Measurements from ENCODE around the gene TNFRSF1B. TPM values are rescaled to one million over a fixed set of nuclear protein-coding genes. Genes with fewer than 3 reads are reported as not detected.
A peak's percentile ranks its signal among the peaks of the same experiment; 100 is the strongest.

Gene TNFRSF1B
- total and polyA plus RNA-seq, 9 of the 15 experiments (the other 6 are each of a cell fraction or from before 2014, with no cell fraction given), result 8.8 to 91.3 (median 36.0) TPM

GRCh38 chr1:12180315-12180714, 13.5 kb downstream of the TNFRSF1B start:
- peaks cover 4% of the 10 kb centered on the region for H3K9me1 ChIP-seq (ENCODE audit: control insufficient read depth, insufficient read depth, low read length)

GRCh38 chr1:12180903-12181302, 14.1 kb downstream of the TNFRSF1B start:
- BruUV-seq (replicated peaks), result no TSS peak
- WGBS (ENCODE audit: insufficient coverage, low coverage, missing lambda C conversion rate), result 81% methylated on average over 7 of the region's 7 CpGs

More at GRCh38 chr1:12180315-12180714, 13.5 kb downstream of the TNFRSF1B start:
- Histone ChIP-seq H4K20me1 (replicated peaks; ENCODE audit: control insufficient read depth, insufficient read depth, low read length) (peaks cover 39% of the 10 kb centered on the region), H3K79me2 (ENCODE audit: control insufficient read depth, insufficient read depth, low read length) (peaks cover 24% of the 10 kb centered on the region), H3K27ac (ENCODE audit: extremely low read depth, low read depth, low read length) (no peak overlapping the region), H3K4me1 (replicated peaks in 1 of 2; ENCODE audit: control insufficient read depth in 2 of 2, insufficient read depth in 2 of 2, low read length in 2 of 2) (peaks cover 13 to 42% of the 10 kb centered on the region in 2 experiments), H3K9ac (ENCODE audit: insufficient read depth in 1 of 2, low read depth in 2 of 2, low read length in 2 of 2) (peak overlapping the region in 1 of 2 experiments; percentile 31; a peak in 1 of 4 replicates), H3K36me3 (ENCODE audit: control insufficient read depth, insufficient read depth, low read length) (peaks cover 21% of the 10 kb centered on the region; the same call in 2 of the 3 replicates), H3K9me3 (replicated peaks; ENCODE audit: control insufficient read depth, insufficient read depth, low read depth, low read length) (no peaks in the 10 kb centered on the region), H2AFZ (ENCODE audit: low read depth, low read length) (no peak overlapping the region), H3K27me3 (ENCODE audit: control insufficient read depth in 2 of 2, insufficient read depth in 2 of 2, low read length in 2 of 2) (no peaks in the 10 kb centered on the region), H3K4me3 (no peak overlapping the region), H3K4me2 (ENCODE audit: insufficient read depth, low read length) (no peak overlapping the region)
- ChIA-PET POLR2A (interaction anchor here (0.7 to 3.1 kb wide), 3 partner anchors 12 to 38 kb away, joined by 3 to 18 read pairs (median 3); no protein-coding TSS in a partner anchor), CTCF (ENCODE audit: low intra/inter-chr PET ratio) (no interaction called here)
- TF ChIP-seq RAD21 (CRISPR knock-in tag; conservative IDR thresholded peaks at IDR 0.05 in 1 of 2, IDR thresholded peaks at IDR 0.05 in 1 of 2) (no peak), CEBPB (tag; IDR thresholded peaks at IDR 0.05) (peak; percentile 68)
- DNase-seq (ENCODE audit: extremely low read depth in 1 of 4, low spot score in 3 of 4), result no peak
- in situ Hi-C loops (cut with MboI) (no loop called here), intact Hi-C loops (cut with micrococcal nuclease) (no loop called here)
- WGBS (ENCODE audit: insufficient coverage, low coverage, missing lambda C conversion rate), result 71% methylated on average over 10 of the region's 10 CpGs
- no peak for ATAC-seq
- BruUV-seq (replicated peaks), result no TSS peak
- no peak for FAIRE-seq

More at GRCh38 chr1:12180903-12181302, 14.1 kb downstream of the TNFRSF1B start:
- Histone ChIP-seq H3K9me3 (replicated peaks; ENCODE audit: control insufficient read depth, insufficient read depth, low read depth, low read length) (no peaks in the 10 kb centered on the region), H2AFZ (ENCODE audit: low read depth, low read length) (no peak overlapping the region), H3K27ac (ENCODE audit: extremely low read depth, low read depth, low read length) (no peak overlapping the region), H3K9ac (ENCODE audit: insufficient read depth in 1 of 2, low read depth in 2 of 2, low read length in 2 of 2) (peak overlapping the region in 1 of 2 experiments; percentile 31; a peak in 1 of 4 replicates), H3K4me2 (ENCODE audit: insufficient read depth, low read length) (no peak overlapping the region), H3K36me3 (ENCODE audit: control insufficient read depth, insufficient read depth, low read length) (peaks cover 21% of the 10 kb centered on the region; the same call in 2 of the 3 replicates), H3K27me3 (ENCODE audit: control insufficient read depth in 2 of 2, insufficient read depth in 2 of 2, low read length in 2 of 2) (no peaks in the 10 kb centered on the region), H3K4me1 (replicated peaks in 1 of 2; ENCODE audit: control insufficient read depth in 2 of 2, insufficient read depth in 2 of 2, low read length in 2 of 2) (peaks cover 8 to 43% of the 10 kb centered on the region in 2 experiments; a peak in 3 of 5 replicates), H3K4me3 (no peak overlapping the region), H3K9me1 (ENCODE audit: control insufficient read depth, insufficient read depth, low read length) (no peaks in the 10 kb centered on the region), H3K79me2 (ENCODE audit: control insufficient read depth, insufficient read depth, low read length) (peaks cover 20% of the 10 kb centered on the region), H4K20me1 (replicated peaks; ENCODE audit: control insufficient read depth, insufficient read depth, low read length) (peaks cover 38% of the 10 kb centered on the region)
- TF ChIP-seq ZNF347 (CRISPR knock-in tag; IDR thresholded peaks at IDR 0.05; ENCODE audit: low read depth) (no peak), POLR2G (IDR thresholded peaks at IDR 0.05; ENCODE audit: low read depth, low read length) (peak; percentile 31; the same call in 1 of the 2 replicates)
- intact Hi-C loops (cut with micrococcal nuclease), result no loop called here
- ChIA-PET CTCF (ENCODE audit: low intra/inter-chr PET ratio) (no interaction called here), POLR2A (interaction anchor here (0.7 kb wide), 2 partner anchors 23 to 38 kb away, joined by 3 read pairs; no protein-coding TSS in a partner anchor)
- FAIRE-seq (no peak), ATAC-seq (peak; percentile 6; the same call in 1 of the 3 replicates), DNase-seq (ENCODE audit: extremely low read depth in 1 of 4, low spot score in 3 of 4) (no peak)
- in situ Hi-C loops (cut with MboI), result no loop called here
